GM12864 (cell line): ENCODE results near the gene MYBPH.

Experiments used
- DNase-seq: peaks from one replicate; pipeline ENCODE4 v3.0.0-alpha.2; 2011; ENCODE audit warnings: low read depth
- H3K4me3 ChIP-seq: 2 replicates; pipeline ENCODE4 v1.5.1; 2011; ENCODE audit warnings: mild to moderate bottlenecking, low read depth, low read length, control low read depth
- CTCF ChIP-seq: IDR thresholded peaks from 2 replicates; pipeline ENCODE4 v1.5.1; 2011; ENCODE audit warnings: low read depth, mild to moderate bottlenecking, moderate library complexity, low read length, control low read depth, inconsistent platforms; ENCODE audit errors: missing control alignments

Gene MYBPH

GRCh38 chr1:203174324-203174985, 1.2 kb downstream of the MYBPH start:
- no peak overlapping the region for H3K4me3 ChIP-seq
- TF ChIP-seq CTCF = no peak
- no peak for DNase-seq

GRCh38 chr1:203173566-203173965, 2.1 kb downstream of the MYBPH start:
- no peak overlapping the region for H3K4me3 ChIP-seq
- no peak for TF ChIP-seq CTCF
- DNase-seq = peak; percentile 12

- no peak for DNase-seq
These were observed 2.5 kb downstream of the MYBPH start for GRCh38 chr1:203173011-203173555.

GRCh38 chr1:203172184-203173010, 3.2 kb downstream of the MYBPH start:
- DNase-seq = peak; percentile 8
- no peak overlapping the region for H3K4me3 ChIP-seq
- TF ChIP-seq CTCF = peak; percentile 98

More at GRCh38 chr1:203173011-203173555, 2.5 kb downstream of the MYBPH start:
- TF ChIP-seq CTCF = no peak
- no peak overlapping the region for H3K4me3 ChIP-seq

- TF ChIP-seq CTCF = no peak
- H3K4me3 ChIP-seq = no peak overlapping the region
- DNase-seq = no peak
These were observed 4.1 kb downstream of the MYBPH start for GRCh38 chr1:203171341-203172183.

- no peak for TF ChIP-seq CTCF
- H3K4me3 ChIP-seq = no peak overlapping the region
- DNase-seq = peak; percentile 5
These were observed 4.8 kb downstream of the MYBPH start for GRCh38 chr1:203170625-203171330.
